Ureter (tissue), 1 donor: Measurements from ENCODE around the gene LIG4. TPM values are rescaled to one million over a fixed set of nuclear protein-coding genes. Genes with fewer than 3 reads are reported as not detected.
A peak's percentile ranks its signal among the peaks of the same experiment; 100 is the strongest.
"Not testable (repeated sequence)": the region's sequence is repeated elsewhere in the genome, so short reads cannot be mapped to it uniquely, and the experiment has no call there.

Source experiments
- DNase-seq: peaks from one replicate; pipeline ENCODE4 v3.0.0-alpha.2; 2020; ENCODE audit warnings: low spot score
- total RNA-seq: library from RNA; stranded (reverse); gene quantifications from one replicate; pipeline ENCODE4 v1.2.4, GENCODE V29; 2023
- donor health status: DM: yes; HTN: yes; CAD: no.

Gene LIG4
- 7.7 TPM for total RNA-seq

- DNase-seq, result peak; percentile 90
Observed at GRCh38 chr13:108215436-108215835, at the start of gene LIG4. TSS of gene LIG4 (minus strand) at chr13:108215536. CDS start at chr13:108211268, 4,268 bp downstream.

GRCh38 chr13:108263621-108264355, 48.5 kb upstream of the LIG4 start:
- no peak for DNase-seq

GRCh38 chr13:108257248-108257647, 41.9 kb upstream of the LIG4 start:
- DNase-seq, result no peak

GRCh38 chr13:108249150-108249549, 33.8 kb upstream of the LIG4 start:
- no peak for DNase-seq

- DNase-seq, result no peak
Observed at GRCh38 chr13:108230377-108230776, 15.0 kb upstream of the LIG4 start.

GRCh38 chr13:108227651-108228272, 12.4 kb upstream of the LIG4 start:
- DNase-seq, result no peak

- DNase-seq, result no peak
Observed at GRCh38 chr13:108226184-108226583, 10.8 kb upstream of the LIG4 start.

GRCh38 chr13:108225440-108225839, 10.1 kb upstream of the LIG4 start:
- no peak for DNase-seq

- no peak for DNase-seq
Observed at GRCh38 chr13:108223687-108224503, 8.6 kb upstream of the LIG4 start.

- DNase-seq, result no peak
Observed at GRCh38 chr13:108220041-108220440, 4.7 kb upstream of the LIG4 start.

- peak; percentile 93 for DNase-seq
Observed at GRCh38 chr13:108218044-108218974, 3.0 kb upstream of the LIG4 start, which contains the start of gene ABHD13. TSS of gene ABHD13 (plus strand) at chr13:108218392. CDS start at chr13:108229219, 10,827 bp downstream.

GRCh38 chr13:108217307-108218043, 2.1 kb upstream of the LIG4 start:
- DNase-seq, result not testable (repeated sequence)

GRCh38 chr13:108214441-108215271, 680 bp downstream of the LIG4 start:
- no peak for DNase-seq

- no peak for DNase-seq
Observed at GRCh38 chr13:108213946-108214345, 1.4 kb downstream of the LIG4 start.

GRCh38 chr13:108212886-108213285, 2.5 kb downstream of the LIG4 start:
- no peak for DNase-seq

- no peak for DNase-seq
Observed at GRCh38 chr13:108210551-108210950, 4.8 kb downstream of the LIG4 start.

GRCh38 chr13:108200781-108201398, 14.4 kb downstream of the LIG4 start:
- DNase-seq, result no peak

- DNase-seq, result no peak
Observed at GRCh38 chr13:108195861-108196260, 19.5 kb downstream of the LIG4 start.

GRCh38 chr13:108195146-108195545, 20.2 kb downstream of the LIG4 start:
- DNase-seq, result no peak
